Fibroblast of lung (primary cell): ENCODE measurements around the gene HBE1.

Source experiments
- EZH2 ChIP-seq: IDR thresholded peaks from 2 replicates; pipeline ENCODE4 v1.5.1; 2012; ENCODE audit warnings: low read length, control low read depth, mild to moderate bottlenecking; ENCODE audit errors: missing control alignments
- TF ChIP-seq, protein P1 (sequence below), 2 donors: IDR thresholded peaks in 1 of 2; conservative IDR thresholded peaks in 1 of 2; 1 replicate in 1 of 2; 2 replicates in 1 of 2; pipeline ENCODE4 v1.5.1; 2011 to 2012; ENCODE audit warnings: low read length in 2 of 2, control low read depth in 1 of 2, inconsistent platforms in 1 of 2, low read depth in 1 of 2, mild to moderate bottlenecking in 1 of 2

DNA sequence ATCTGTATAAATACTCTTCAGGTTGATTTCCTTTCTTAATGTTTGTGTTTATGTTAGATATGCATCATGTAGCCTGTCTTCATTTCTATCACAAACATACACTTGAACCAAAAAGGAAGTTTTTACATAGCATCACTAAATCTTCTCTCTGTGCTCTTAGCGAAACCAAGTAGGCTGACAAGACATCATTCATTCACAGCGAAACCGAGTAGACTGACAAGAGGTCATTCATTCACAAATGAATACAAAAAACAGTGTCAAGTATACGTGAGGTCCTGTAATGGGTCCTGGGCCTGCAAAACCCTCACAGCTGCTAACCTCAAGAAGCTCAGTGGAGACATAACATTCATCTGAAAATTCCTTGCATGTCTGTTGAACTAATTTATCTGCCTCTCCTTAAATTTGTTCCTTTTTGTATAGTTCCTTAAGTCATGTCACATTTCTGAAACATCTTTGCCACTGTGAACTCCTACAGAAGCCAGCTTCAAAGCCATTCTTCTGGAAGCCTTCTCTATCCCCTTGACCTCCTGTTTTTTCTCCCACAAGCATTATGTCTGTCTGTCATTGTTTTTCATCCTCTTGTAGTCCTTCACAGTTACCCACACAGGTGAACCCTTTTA lies 9.8 kb upstream of the HBE1 start:
- TF ChIP-seq, protein P1, sequence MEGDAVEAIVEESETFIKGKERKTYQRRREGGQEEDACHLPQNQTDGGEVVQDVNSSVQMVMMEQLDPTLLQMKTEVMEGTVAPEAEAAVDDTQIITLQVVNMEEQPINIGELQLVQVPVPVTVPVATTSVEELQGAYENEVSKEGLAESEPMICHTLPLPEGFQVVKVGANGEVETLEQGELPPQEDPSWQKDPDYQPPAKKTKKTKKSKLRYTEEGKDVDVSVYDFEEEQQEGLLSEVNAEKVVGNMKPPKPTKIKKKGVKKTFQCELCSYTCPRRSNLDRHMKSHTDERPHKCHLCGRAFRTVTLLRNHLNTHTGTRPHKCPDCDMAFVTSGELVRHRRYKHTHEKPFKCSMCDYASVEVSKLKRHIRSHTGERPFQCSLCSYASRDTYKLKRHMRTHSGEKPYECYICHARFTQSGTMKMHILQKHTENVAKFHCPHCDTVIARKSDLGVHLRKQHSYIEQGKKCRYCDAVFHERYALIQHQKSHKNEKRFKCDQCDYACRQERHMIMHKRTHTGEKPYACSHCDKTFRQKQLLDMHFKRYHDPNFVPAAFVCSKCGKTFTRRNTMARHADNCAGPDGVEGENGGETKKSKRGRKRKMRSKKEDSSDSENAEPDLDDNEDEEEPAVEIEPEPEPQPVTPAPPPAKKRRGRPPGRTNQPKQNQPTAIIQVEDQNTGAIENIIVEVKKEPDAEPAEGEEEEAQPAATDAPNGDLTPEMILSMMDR (conservative IDR thresholded peaks at IDR 0.05 in 1 of 2, IDR thresholded peaks at IDR 0.05 in 1 of 2; ENCODE audit: low read depth in 1 of 2, low read length in 2 of 2): no peak
- no peak for TF ChIP-seq EZH2
